MM.1S (cell line): ENCODE data around the gene IRS1.

Experiments
- DNase-seq: peaks from one replicate; pipeline ENCODE4 v3.0.0-alpha.2; 2015
- H2AFZ ChIP-seq: fragments of 300-600 bp; sonication (generic); 2 replicates; pipeline ENCODE4 v1.6.0; 2016; ENCODE audit warnings: antibody characterized with exemption, low read length
- H3F3A ChIP-seq: fragments of 300-600 bp; sonication (generic); 2 replicates; pipeline ENCODE4 v1.6.1; 2016; ENCODE audit warnings: mild to moderate bottlenecking, antibody characterized with exemption, low read length, moderate library complexity, mixed read lengths; ENCODE audit not compliant: insufficient read depth
- H3K27ac ChIP-seq: fragments of 300-600 bp; sonication (generic); 2 replicates; pipeline ENCODE4 v1.5.1; 2016; ENCODE audit warnings: mild to moderate bottlenecking, low read length
- H3K27me3 ChIP-seq: fragments of 300-600 bp; sonication (generic); replicated peaks from 2 replicates; pipeline ENCODE4 v1.6.0; 2016; ENCODE audit warnings: low read length; ENCODE audit not compliant: insufficient read depth
- H3K36me3 ChIP-seq: fragments of 300-600 bp; sonication (generic); replicated peaks from 2 replicates; pipeline ENCODE4 v1.6.1; 2016; ENCODE audit warnings: mild to moderate bottlenecking, low read length, mixed read lengths; ENCODE audit not compliant: insufficient read depth
- H3K4me1 ChIP-seq: fragments of 300-600 bp; sonication (generic); 2 replicates; pipeline ENCODE4 v1.6.1; 2016; ENCODE audit warnings: low read length, mixed read lengths
- H3K4me2 ChIP-seq: fragments of 300-600 bp; sonication (generic); 2 replicates; pipeline ENCODE4 v1.6.0; 2016; ENCODE audit warnings: low read depth, low read length
- H3K4me3 ChIP-seq: fragments of 300-600 bp; sonication (generic); 2 replicates; pipeline ENCODE4 v1.5.1; 2016; ENCODE audit warnings: low read length, mixed read lengths
- H3K79me2 ChIP-seq: fragments of 300-600 bp; sonication (generic); 2 replicates; pipeline ENCODE4 v1.6.1; 2016; ENCODE audit warnings: mixed run types, low read length, mixed read lengths
- H3K9ac ChIP-seq: fragments of 300-600 bp; sonication (generic); 2 replicates; pipeline ENCODE4 v1.6.1; 2016; ENCODE audit warnings: low read length, mixed read lengths
- H3K9me2 ChIP-seq: fragments of 300-600 bp; sonication (generic); replicated peaks from 2 replicates; pipeline ENCODE4 v1.6.1; 2016; ENCODE audit warnings: mild to moderate bottlenecking, low read length, mixed read lengths; ENCODE audit not compliant: insufficient read depth
- H3K9me3 ChIP-seq: fragments of 300-600 bp; sonication (generic); replicated peaks from 2 replicates; pipeline ENCODE4 v1.6.1; 2016; ENCODE audit warnings: mild to moderate bottlenecking, low read length, mixed read lengths; ENCODE audit not compliant: insufficient read depth
- H4K20me1 ChIP-seq: fragments of 300-600 bp; sonication (generic); 2 replicates; pipeline ENCODE4 v1.6.1; 2016; ENCODE audit warnings: mild to moderate bottlenecking, low read length, moderate library complexity, mixed read lengths; ENCODE audit not compliant: insufficient read depth
- CTCF ChIP-seq: fragments of 300-600 bp; sonication (generic); IDR thresholded peaks from 2 replicates; pipeline ENCODE4 v1.5.1; 2016; ENCODE audit warnings: antibody characterized with exemption, low read length, mixed read lengths
- EZH2 ChIP-seq: fragments of 300-600 bp; sonication (generic); optimal IDR thresholded peaks from 2 replicates; pipeline ENCODE3; 2017; ENCODE audit warnings: low read depth, mild to moderate bottlenecking, antibody characterized with exemption, low read length, mixed read lengths
- EZH2phosphoT487 ChIP-seq: fragments of 300-600 bp; sonication (generic); IDR thresholded peaks from 2 replicates; pipeline ENCODE4 v1.6.1; 2018; ENCODE audit warnings: antibody characterized with exemption, low read length

IRS1 gene

GRCh38 chr2:226740039-226740648, 59.5 kb downstream of the IRS1 start:
- Histone ChIP-seq H3K4me3 (no peak overlapping the region), H2AFZ (no peak overlapping the region), H4K20me1 (no peaks in the 10 kb centered on the region), H3K9me3 (no peaks in the 10 kb centered on the region), H3K27ac (no peak overlapping the region), H3K36me3 (no peaks in the 10 kb centered on the region), H3K4me2 (no peak overlapping the region), H3F3A (no peaks in the 10 kb centered on the region), H3K9ac (no peak overlapping the region), H3K4me1 (no peaks in the 10 kb centered on the region), H3K27me3 (no peaks in the 10 kb centered on the region), H3K79me2 (no peaks in the 10 kb centered on the region), H3K9me2 (no peaks in the 10 kb centered on the region)
- TF ChIP-seq EZH2phosphoT487: no peak
- TF ChIP-seq CTCF: no peak
- TF ChIP-seq EZH2: no peak
- no peak for DNase-seq

GRCh38 chr2:226739545-226740030, 60.0 kb downstream of the IRS1 start:
- Histone ChIP-seq H3K4me3 (no peak overlapping the region), H4K20me1 (no peaks in the 10 kb centered on the region), H3K4me2 (no peak overlapping the region), H3K9ac (no peak overlapping the region), H3K27ac (no peak overlapping the region), H2AFZ (no peak overlapping the region), H3K27me3 (no peaks in the 10 kb centered on the region), H3K79me2 (no peaks in the 10 kb centered on the region), H3K9me3 (no peaks in the 10 kb centered on the region), H3K36me3 (no peaks in the 10 kb centered on the region), H3F3A (no peaks in the 10 kb centered on the region), H3K4me1 (no peaks in the 10 kb centered on the region), H3K9me2 (no peaks in the 10 kb centered on the region)
- TF ChIP-seq EZH2 (no peak), CTCF (no peak), EZH2phosphoT487 (no peak)
- no peak for DNase-seq

- Histone ChIP-seq H3K4me2 (no peak overlapping the region), H3K9ac (no peak overlapping the region), H3K79me2 (no peaks in the 10 kb centered on the region), H2AFZ (no peak overlapping the region), H3F3A (no peaks in the 10 kb centered on the region), H3K9me3 (no peaks in the 10 kb centered on the region), H3K27me3 (no peaks in the 10 kb centered on the region), H3K4me1 (no peaks in the 10 kb centered on the region), H3K9me2 (no peaks in the 10 kb centered on the region), H3K4me3 (no peak overlapping the region), H4K20me1 (no peaks in the 10 kb centered on the region), H3K27ac (no peak overlapping the region), H3K36me3 (no peaks in the 10 kb centered on the region)
- DNase-seq: no peak
- TF ChIP-seq EZH2 (no peak), CTCF (no peak), EZH2phosphoT487 (no peak)
These were observed 60.6 kb downstream of the IRS1 start for GRCh38 chr2:226738821-226739544.
